GM18868 (cell line): Measurements from ENCODE around the gene UBE2E3.

Experiments used
- ATAC-seq: cut with Tn5 transposase; IDR thresholded peaks from one replicate; pipeline ENCODE4 v1.9.1; 2021; ENCODE audit warnings: mild to moderate bottlenecking, moderate library complexity; ENCODE audit not compliant: unreplicated experiment

Gene UBE2E3

DNA sequence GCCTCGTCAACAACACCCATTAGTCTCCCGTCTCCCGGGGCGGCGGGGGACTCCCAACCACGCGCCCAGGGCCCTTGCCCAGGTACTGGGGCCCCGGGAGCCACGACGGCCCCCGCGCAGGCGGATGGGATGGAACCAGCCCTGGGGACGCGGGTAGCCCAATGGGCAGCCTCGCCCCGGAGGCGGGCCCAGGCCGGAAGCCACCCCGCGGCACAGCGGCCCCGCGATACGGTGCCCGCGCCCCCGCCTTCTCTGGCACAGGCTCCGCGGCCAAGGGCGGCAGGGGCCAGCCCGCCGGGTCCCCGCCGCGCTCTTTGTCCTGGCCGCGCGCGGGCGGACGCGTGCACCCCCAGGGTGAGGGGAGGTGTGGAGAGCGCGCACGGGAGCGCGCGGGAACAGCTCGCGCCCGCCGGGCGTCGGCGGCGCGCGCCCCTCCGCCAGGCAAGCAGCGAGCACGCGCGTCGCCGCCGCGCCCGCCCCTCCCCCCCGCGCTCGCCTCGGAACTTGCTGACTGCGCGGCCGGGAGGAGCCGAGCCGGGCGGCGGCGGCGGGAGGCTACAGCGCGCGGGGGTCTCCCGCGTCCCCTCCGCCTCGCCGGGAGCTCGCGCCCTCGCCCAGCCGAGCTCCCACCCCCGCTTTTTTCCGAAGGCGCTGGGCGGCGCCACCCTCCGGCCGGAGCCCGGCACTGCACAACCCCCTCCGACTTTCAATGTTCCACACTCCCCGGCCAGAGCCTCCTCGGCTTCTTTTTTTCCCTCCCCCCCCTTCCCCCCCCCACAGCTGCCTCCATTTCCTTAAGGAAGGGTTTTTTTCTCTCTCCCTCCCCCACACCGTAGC, at the start of gene UBE2E3:
Gene UBE2E3, plus strand, starts transcription at position 500 of the 837 bp plus-strand sequence. CDS start 1,438 bp downstream, outside the sequence.
- peak; percentile 75 for ATAC-seq

- ATAC-seq, result no peak
Observed at GRCh38 chr2:180931841-180932240, 48.6 kb upstream of the UBE2E3 start.

DNA sequence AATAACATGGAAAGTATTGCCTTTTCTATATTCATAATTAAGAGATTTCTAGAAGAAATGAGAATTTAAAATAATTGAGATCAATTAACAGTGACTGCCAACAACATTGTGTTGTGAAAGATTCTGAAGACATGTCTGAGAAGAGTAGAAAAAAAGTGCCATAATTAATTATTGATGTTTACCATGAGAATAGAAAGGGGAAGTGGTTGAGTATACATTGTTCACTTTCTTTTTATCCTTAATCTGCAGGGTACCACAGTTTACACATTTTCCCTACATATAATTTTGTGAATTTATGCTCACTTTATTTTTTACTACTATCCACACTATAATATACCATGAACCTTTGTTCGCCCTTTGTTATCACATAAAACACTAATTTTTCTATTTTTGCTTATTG, 47.1 kb upstream of the UBE2E3 start:
- ATAC-seq, result peak; percentile 54

GRCh38 chr2:180934911-180935310, 45.5 kb upstream of the UBE2E3 start:
- no peak for ATAC-seq

- peak; percentile 85 for ATAC-seq
Observed at GRCh38 chr2:180937480-180937879, 42.9 kb upstream of the UBE2E3 start.

- ATAC-seq, result peak; percentile 36
Observed at GRCh38 chr2:180938451-180938850, 42.0 kb upstream of the UBE2E3 start.

- no peak for ATAC-seq
Observed at GRCh38 chr2:180943275-180943674, 37.1 kb upstream of the UBE2E3 start.

DNA sequence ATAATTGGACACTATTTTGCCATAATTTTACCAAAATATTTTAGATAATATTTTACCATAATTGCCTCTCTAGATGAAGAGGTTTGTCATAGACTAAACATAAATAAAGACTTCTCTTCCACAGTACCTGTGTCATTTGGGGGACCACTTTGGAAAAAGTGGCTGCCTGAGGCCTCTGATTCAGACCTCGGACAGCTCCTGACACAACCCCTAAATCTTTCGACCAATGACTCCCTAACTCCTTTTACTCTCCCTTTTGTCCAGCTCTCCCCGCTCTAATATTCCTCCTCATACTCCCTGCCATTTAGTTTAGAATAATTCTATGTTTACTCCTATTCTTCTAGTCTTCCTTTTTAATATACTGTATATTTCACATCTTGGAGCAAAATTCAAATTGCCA, 36.0 kb upstream of the UBE2E3 start:
- ATAC-seq, result no peak

GRCh38 chr2:180947208-180947689, 33.2 kb upstream of the UBE2E3 start:
- no peak for ATAC-seq

DNA sequence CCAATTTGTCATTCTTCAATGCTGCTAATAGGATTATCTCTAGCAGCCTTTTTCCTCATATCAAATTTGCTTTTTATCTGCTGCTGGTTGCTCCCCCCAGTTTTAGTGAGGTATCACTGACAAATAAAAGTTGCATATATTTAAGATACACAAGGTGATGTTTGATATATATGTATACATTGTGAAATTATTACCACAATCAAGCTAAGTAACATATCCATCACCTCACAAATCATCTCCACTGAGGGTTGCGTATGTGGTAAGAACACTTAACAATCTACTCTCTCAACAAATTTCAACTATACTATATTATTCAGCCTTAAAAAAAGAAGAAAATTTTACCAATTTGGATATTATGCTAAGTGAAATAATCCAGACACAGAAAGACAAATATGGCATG, 30.5 kb upstream of the UBE2E3 start:
- no peak for ATAC-seq

DNA sequence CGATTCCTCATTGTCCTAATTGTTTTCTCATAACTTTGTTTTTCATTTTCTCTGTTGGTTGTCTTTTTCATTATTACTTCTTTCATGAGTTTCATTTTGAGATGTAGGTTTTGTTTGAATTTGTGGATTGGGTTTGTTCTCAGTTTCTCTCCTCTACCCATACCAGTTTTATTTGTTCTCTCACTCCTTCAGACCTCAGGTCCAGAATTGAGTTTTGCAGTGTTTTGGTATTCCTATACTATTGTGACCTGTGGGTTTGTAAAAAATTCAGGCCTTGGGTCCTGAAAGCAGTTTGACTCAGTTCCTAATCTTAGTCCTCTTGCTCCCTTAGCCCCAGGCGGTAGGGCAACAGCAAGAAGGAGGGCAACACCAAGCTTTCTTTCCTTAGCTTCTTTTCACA, 28.3 kb upstream of the UBE2E3 start:
- peak; percentile 77 for ATAC-seq

- ATAC-seq, result no peak
Observed at GRCh38 chr2:180952731-180953336, 27.6 kb upstream of the UBE2E3 start.

GRCh38 chr2:180953550-180953949, 26.9 kb upstream of the UBE2E3 start:
- ATAC-seq, result no peak

DNA sequence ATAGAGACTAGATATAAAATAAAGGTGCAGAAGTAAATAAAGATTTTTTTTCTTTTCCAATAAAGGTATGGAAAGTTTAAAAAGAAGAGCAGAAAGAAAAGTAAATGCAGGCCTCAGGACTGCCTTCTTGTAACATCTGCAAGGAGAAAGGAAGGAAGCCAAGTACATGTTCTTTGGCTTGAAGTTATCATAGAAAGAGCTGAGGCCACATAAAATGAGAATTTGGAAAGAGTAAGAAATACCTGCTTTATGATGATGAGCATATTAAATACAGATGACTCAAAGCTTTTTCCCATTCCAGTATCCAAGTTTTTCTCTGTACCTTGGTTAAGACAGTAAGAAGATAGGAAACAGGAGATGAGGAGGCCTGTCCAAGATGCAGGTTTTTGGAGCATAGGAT, 25.3 kb upstream of the UBE2E3 start:
- ATAC-seq, result no peak

- ATAC-seq, result peak; percentile 60
Observed at GRCh38 chr2:180959787-180960186, 20.6 kb upstream of the UBE2E3 start.

DNA sequence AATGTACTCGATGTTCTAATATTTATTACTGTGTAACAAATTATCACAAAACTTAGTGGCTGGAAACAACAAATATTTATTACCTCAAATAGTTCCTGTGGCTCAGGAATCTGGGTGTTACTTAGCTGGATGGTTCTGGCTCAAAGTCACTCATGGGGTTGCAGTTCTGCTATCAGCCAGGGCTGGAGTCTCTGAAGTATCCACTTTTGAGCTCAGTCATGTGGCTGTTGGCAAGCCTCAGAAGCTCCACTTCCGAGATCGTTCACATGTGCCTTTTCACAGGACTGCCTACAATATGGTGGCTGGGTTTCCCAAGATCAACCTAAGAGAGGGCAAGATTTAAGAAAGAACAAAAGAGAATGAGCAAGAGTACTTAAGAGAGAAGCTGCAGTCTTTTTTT, 19.4 kb upstream of the UBE2E3 start:
- ATAC-seq, result no peak

DNA sequence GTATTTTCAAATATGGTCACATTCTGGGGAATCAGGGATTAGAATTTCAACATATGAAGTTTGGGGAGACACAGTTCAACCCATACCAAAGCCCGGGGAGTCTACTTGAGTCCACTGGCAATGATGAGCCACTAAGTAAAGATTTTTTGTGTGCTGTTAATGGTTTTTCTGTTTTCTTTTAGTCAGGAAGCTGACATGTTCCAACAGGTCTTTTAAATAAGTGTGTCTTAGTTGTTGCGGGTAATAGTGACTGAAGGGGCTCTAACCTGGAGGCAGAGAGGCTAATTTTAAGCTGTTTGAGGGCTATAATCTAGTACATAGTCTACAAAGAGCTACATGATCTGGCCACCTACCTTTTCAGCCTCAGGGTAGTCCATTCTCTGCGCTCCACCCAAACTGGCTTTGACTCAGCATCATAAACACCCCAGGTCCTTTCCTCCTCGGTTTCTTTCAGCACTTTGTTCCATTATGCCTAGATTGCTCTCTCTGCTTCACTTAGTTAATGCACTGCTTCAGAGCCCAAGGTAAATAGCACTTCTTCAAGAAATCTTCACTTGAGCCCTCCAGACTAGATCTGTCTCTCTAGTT, 17.6 kb upstream of the UBE2E3 start:
- ATAC-seq, result no peak

DNA sequence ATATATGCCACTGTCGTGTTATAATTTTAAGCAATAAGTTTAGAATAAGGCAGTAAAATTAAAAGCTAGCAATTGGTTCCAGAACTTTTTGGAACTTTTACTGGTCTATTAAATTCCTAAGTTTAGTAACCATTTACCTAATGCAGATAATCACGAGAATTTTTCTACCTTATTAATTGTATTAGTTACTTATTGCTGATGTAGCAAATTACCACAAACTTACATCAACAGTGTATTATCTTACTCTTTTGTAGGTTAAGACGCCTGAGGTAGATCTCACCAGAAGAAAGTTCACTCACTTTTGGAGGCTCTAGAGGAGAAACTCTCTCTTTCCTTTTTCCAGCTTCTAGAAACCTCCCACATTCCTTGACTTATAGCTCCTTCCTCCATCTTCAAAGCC, 14.0 kb upstream of the UBE2E3 start:
- no peak for ATAC-seq

- no peak for ATAC-seq
Observed at GRCh38 chr2:180969124-180969523, 11.3 kb upstream of the UBE2E3 start.

DNA sequence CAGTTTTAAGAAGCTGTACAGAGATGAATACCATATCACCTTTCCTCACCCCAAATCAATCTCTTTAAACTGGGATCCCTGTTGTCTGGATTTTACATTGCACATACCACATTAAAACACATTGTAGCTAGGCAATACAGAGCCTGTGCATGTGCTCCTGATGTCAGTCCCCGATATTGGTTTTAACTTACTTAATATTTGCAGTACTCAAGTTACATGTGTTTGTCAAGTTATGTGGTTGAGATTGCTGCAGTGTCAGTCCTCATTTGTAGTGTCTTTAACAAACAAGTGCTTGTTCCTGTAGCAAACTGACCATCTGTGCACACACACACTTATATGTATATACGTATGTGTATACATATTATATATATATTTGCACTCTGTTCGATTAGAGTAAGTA, 10.4 kb upstream of the UBE2E3 start:
- ATAC-seq, result no peak

DNA sequence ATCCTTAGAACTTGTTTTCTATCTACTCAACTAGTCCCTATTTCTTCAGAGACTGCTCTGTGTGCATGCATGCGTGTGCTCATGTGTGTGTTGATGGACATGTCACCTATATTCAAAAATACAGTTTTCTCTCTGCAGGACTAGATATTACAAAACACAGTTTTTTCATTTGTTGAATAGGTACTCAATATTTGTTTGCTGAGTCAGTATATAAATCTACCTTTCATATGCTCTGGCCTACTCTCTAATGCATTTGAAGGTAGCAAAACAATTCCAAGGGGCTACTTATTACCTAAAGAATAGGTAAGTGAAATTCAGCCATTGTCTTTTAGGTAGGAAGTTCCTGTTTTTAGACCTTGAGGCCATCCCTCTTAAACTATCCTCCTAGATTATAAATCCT, 8.6 kb upstream of the UBE2E3 start:
- no peak for ATAC-seq

- no peak for ATAC-seq
Observed at GRCh38 chr2:180975585-180975984, 4.8 kb upstream of the UBE2E3 start.
